Endometrial microvascular endothelial cells (primary cell): ENCODE results near the gene ARG2. TPM values are rescaled to one million over a fixed set of nuclear protein-coding genes. Genes with fewer than 3 reads are reported as not detected.
"Not testable (repeated sequence)": the region's sequence is repeated elsewhere in the genome, so short reads cannot be mapped to it uniquely, and the experiment has no call there.

Source experiments
- in situ Hi-C: cut with HindIII; loops from 2 replicates; pipeline ENCODE4 v1.10.0; 2017; ENCODE audit warnings: low sequenced_read_pairs, low pct_unique_long_range_greater_than_20kb; ENCODE audit errors: inconsistent ontology term
- total RNA-seq: library from RNA; depleted of rRNA; stranded (reverse); fragments of >200 nt; gene quantifications from one replicate; pipeline ENCODE4 v1.2.3, GENCODE V29; 2015; ENCODE audit errors: inconsistent ontology term

Gene ARG2
- total RNA-seq, 1 donor from 2014 or later = 29.2 TPM

- in situ Hi-C loops = loop anchor here (10.0 kb wide), 1 partner anchor 111 kb away; the partner anchor contains the start of gene RDH11
These were observed 35.7 kb upstream of the ARG2 start for GRCh38 chr14:67583711-67584644.

GRCh38 chr14:67584978-67585377 is 34.7 kb upstream of the ARG2 start:
- in situ Hi-C loops = loop anchor here (10.0 kb wide), 1 partner anchor 110 kb away; the partner anchor contains the start of gene RDH11

- in situ Hi-C loops = loop anchor here (10.0 kb wide), 1 partner anchor 108 kb away; the partner anchor contains the start of gene RDH11
These were observed 33.4 kb upstream of the ARG2 start for GRCh38 chr14:67586369-67586768.

GRCh38 chr14:67589204-67589770 is 30.4 kb upstream of the ARG2 start:
- in situ Hi-C loops = loop anchor here (10.0 kb wide), 1 partner anchor 106 kb away; the partner anchor contains the start of gene RDH11

- in situ Hi-C loops = not testable (repeated sequence)
These were observed 26.1 kb upstream of the ARG2 start for GRCh38 chr14:67593650-67594049.

GRCh38 chr14:67595392-67595791 is 24.3 kb upstream of the ARG2 start:
- in situ Hi-C loops = no loop called here

- in situ Hi-C loops = no loop called here
These were observed 19.8 kb upstream of the ARG2 start, which contains the start of gene PIGH for GRCh38 chr14:67599698-67600561. PIGH (minus strand) TSS chr14:67600268; CDS start chr14:67600203, 65 bp downstream.

GRCh38 chr14:67600562-67600974 is 19.2 kb upstream of the ARG2 start:
- in situ Hi-C loops = not testable (repeated sequence)

- in situ Hi-C loops = no loop called here
These were observed 17.6 kb upstream of the ARG2 start for GRCh38 chr14:67602076-67602475.

- in situ Hi-C loops = no loop called here
These were observed 16.6 kb upstream of the ARG2 start for GRCh38 chr14:67602995-67603545.

- in situ Hi-C loops = no loop called here
These were observed 12.1 kb upstream of the ARG2 start for GRCh38 chr14:67607646-67608045.

- in situ Hi-C loops = no loop called here
These were observed 9.9 kb upstream of the ARG2 start for GRCh38 chr14:67609642-67610310.

GRCh38 chr14:67610491-67610890 is 9.2 kb upstream of the ARG2 start:
- in situ Hi-C loops = no loop called here

- in situ Hi-C loops = no loop called here
These were observed 1.1 kb upstream of the ARG2 start for GRCh38 chr14:67618617-67619063.

GRCh38 chr14:67620217-67620785 is 581 bp downstream of the ARG2 start:
- in situ Hi-C loops = no loop called here

GRCh38 chr14:67622675-67623074 is 3.0 kb downstream of the ARG2 start:
- in situ Hi-C loops = no loop called here

- in situ Hi-C loops = no loop called here
These were observed 3.4 kb downstream of the ARG2 start for GRCh38 chr14:67623114-67623513.

- in situ Hi-C loops = not testable (repeated sequence)
These were observed 6.4 kb downstream of the ARG2 start for GRCh38 chr14:67626131-67626530.
